IMR-90 (cell line): ENCODE data around the gene DPEP3. TPM values are rescaled to one million over a fixed set of nuclear protein-coding genes. Genes with fewer than 3 reads are reported as not detected.

Source experiments
- ATAC-seq: fragments of 200-7000 bp; cut with Tn5 transposase; 2 replicates; pipeline ENCODE4 v1.9.1; 2020; ENCODE audit warnings: low read depth, mild to moderate bottlenecking, moderate library complexity
- BruUV-seq: library from RNA; stranded (reverse); fragments of 400-500 nt; replicated peaks from 2 replicates; lab custom pipeline; 2021; lab: Mats Ljungman, UMichigan
- CTCF ChIA-PET: fragments of 300-600 bp; formaldehyde crosslinking; extraction: SDS; loops from one replicate; lab custom pipeline; 2021; ENCODE audit warnings: antibody characterized with exemption; lab: Yijun Ruan, JAX
- POLR2A ChIA-PET: fragments of 300-600 bp; sonication (Branson Sonifier 250); formaldehyde crosslinking; loops from one replicate; lab custom pipeline; 2022; ENCODE audit warnings: antibody characterized with exemption; ENCODE audit not compliant: unreplicated experiment; lab: Charles Lee
- DNase-seq: peaks from one replicate; pipeline ENCODE4 v3.0.0; 2013
- H2AFZ ChIP-seq: replicated peaks from 2 replicates; pipeline ENCODE3; 2013; ENCODE audit warnings: low read length, mild to moderate bottlenecking; ENCODE audit not compliant: poor library complexity
- H2AK5ac ChIP-seq: 2 replicates; pipeline ENCODE4 v1.6.1; 2013; ENCODE audit warnings: low read depth, low read length, inconsistent platforms
- H2AK9ac ChIP-seq: replicated peaks from 2 replicates; pipeline ENCODE3; 2013; ENCODE audit warnings: mild to moderate bottlenecking, low read depth, low read length, moderate library complexity; ENCODE audit not compliant: poor library complexity
- H2BK120ac ChIP-seq: 2 replicates; pipeline ENCODE4 v1.6.1; 2013; ENCODE audit warnings: low read depth, low read length, inconsistent platforms
- H2BK15ac ChIP-seq: 3 replicates; pipeline ENCODE4 v1.6.1; 2013; ENCODE audit warnings: low read depth, low read length, inconsistent platforms
- H2BK20ac ChIP-seq: 2 replicates; pipeline ENCODE4 v1.6.1; 2013; ENCODE audit warnings: low read depth, mild to moderate bottlenecking, inconsistent platforms, low read length, moderate library complexity
- H2BK5ac ChIP-seq: 2 replicates; pipeline ENCODE4 v1.6.1; 2013; ENCODE audit warnings: mild to moderate bottlenecking, low read depth, low read length, inconsistent platforms; ENCODE audit not compliant: poor library complexity, severe bottlenecking
- H3K14ac ChIP-seq: replicated peaks from 2 replicates; pipeline ENCODE4 v1.6.1; 2013; ENCODE audit warnings: low read depth, low read length, inconsistent platforms
- H3K18ac ChIP-seq: 2 replicates; pipeline ENCODE4 v1.6.1; 2013; ENCODE audit warnings: low read depth, low read length, control low read depth
- H3K23ac ChIP-seq: 2 replicates; pipeline ENCODE4 v1.6.1; 2013; ENCODE audit warnings: low read depth, low read length, inconsistent platforms
- H3K27ac ChIP-seq: 2 replicates; pipeline ENCODE4 v1.5.1; 2013; ENCODE audit warnings: mild to moderate bottlenecking, control low read depth, low read length; ENCODE audit not compliant: insufficient read depth
- H3K27me3 ChIP-seq: 2 replicates; pipeline ENCODE4 v1.6.1; 2013; ENCODE audit warnings: low read length; ENCODE audit not compliant: control insufficient read depth, insufficient read depth
- H3K36me3 ChIP-seq: 2 replicates; pipeline ENCODE4 v1.6.1; 2013; ENCODE audit warnings: low read length, mixed read lengths; ENCODE audit not compliant: control insufficient read depth, insufficient read depth
- H3K4ac ChIP-seq: 2 replicates; pipeline ENCODE4 v1.6.1; 2013; ENCODE audit warnings: low read depth, low read length, inconsistent platforms
- H3K4me1 ChIP-seq: 2 replicates; pipeline ENCODE4 v1.6.1; 2013; ENCODE audit warnings: low read length, mixed read lengths; ENCODE audit not compliant: control insufficient read depth, insufficient read depth
- H3K4me2 ChIP-seq: 2 replicates; pipeline ENCODE4 v1.6.1; 2013; ENCODE audit warnings: low read depth, mild to moderate bottlenecking, control low read depth, low read length, moderate library complexity
- H3K4me3 ChIP-seq: 2 replicates; pipeline ENCODE4 v1.5.1; 2013; ENCODE audit warnings: low read depth, mild to moderate bottlenecking, control low read depth, low read length, moderate library complexity; ENCODE audit not compliant: insufficient read depth
- H3K56ac ChIP-seq: 2 replicates; pipeline ENCODE4 v1.6.1; 2013; ENCODE audit warnings: low read length, inconsistent platforms; ENCODE audit not compliant: insufficient read depth; ENCODE audit errors: extremely low read depth
- H3K79me1 ChIP-seq, 2 experiments: 2 replicates each; pipeline ENCODE4 v1.6.1; 2013; ENCODE audit warnings: low read length in 2 of 2, inconsistent platforms in 1 of 2, low read depth in 1 of 2
- H3K9ac ChIP-seq: 2 replicates; pipeline ENCODE4 v1.6.1; 2013; ENCODE audit warnings: low read depth, low read length, control low read depth
- H3K9me1 ChIP-seq: 2 replicates; pipeline ENCODE4 v1.6.1; 2013; ENCODE audit warnings: low read length, inconsistent platforms; ENCODE audit not compliant: insufficient read depth
- H3K9me3 ChIP-seq: 2 replicates; pipeline ENCODE4 v1.6.1; 2013; ENCODE audit warnings: low read length; ENCODE audit not compliant: control insufficient read depth, insufficient read depth
- H4K20me1 ChIP-seq: 2 replicates; pipeline ENCODE4 v1.6.1; 2013; ENCODE audit warnings: low read length, inconsistent platforms; ENCODE audit not compliant: insufficient read depth
- H4K5ac ChIP-seq: 2 replicates; pipeline ENCODE4 v1.6.1; 2013; ENCODE audit warnings: mild to moderate bottlenecking, low read depth, low read length, control low read depth
- H4K8ac ChIP-seq, 2 experiments: 2 replicates each; pipeline ENCODE4 v1.6.1; 2013; ENCODE audit warnings: low read depth in 2 of 2, low read length in 2 of 2, control low read depth in 1 of 2, inconsistent platforms in 1 of 2
- H4K91ac ChIP-seq: 2 replicates; pipeline ENCODE4 v1.6.1; 2013; ENCODE audit warnings: low read depth, low read length, inconsistent platforms; ENCODE audit not compliant: insufficient read depth
- BHLHE40 ChIP-seq: fragments of 150-350 bp; IDR thresholded peaks from 2 replicates; pipeline ENCODE4 v1.6.1; 2016; ENCODE audit warnings: mild to moderate bottlenecking, low read depth, low read length
- CEBPB ChIP-seq: IDR thresholded peaks from 2 replicates; pipeline ENCODE4 v1.6.1; 2012; ENCODE audit warnings: low read depth, low read length, improper control_type of control experiment
- CHD1 ChIP-seq: IDR thresholded peaks from 2 replicates; pipeline ENCODE4 v1.6.1; 2012; ENCODE audit warnings: low read depth, low read length, improper control_type of control experiment
- CTCF ChIP-seq: conservative IDR thresholded peaks from 2 replicates; pipeline ENCODE4 v1.5.1; 2012; ENCODE audit warnings: mild to moderate bottlenecking, low read depth, low read length, improper control_type of control experiment
- ELK1 ChIP-seq: fragments of 150-350 bp; IDR thresholded peaks from 2 replicates; pipeline ENCODE4 v1.6.1; 2016; ENCODE audit warnings: low read depth, mild to moderate bottlenecking, low read length, moderate library complexity, borderline replicate concordance
- FOS ChIP-seq: fragments of 150-350 bp; IDR thresholded peaks from 2 replicates; pipeline ENCODE4 v1.6.1; 2016; ENCODE audit warnings: low read depth, low read length
- MAFK ChIP-seq: IDR thresholded peaks from 2 replicates; pipeline ENCODE4 v1.6.1; 2012; ENCODE audit warnings: low read depth, low read length, improper control_type of control experiment
- MAZ ChIP-seq: IDR thresholded peaks from 2 replicates; pipeline ENCODE4 v1.6.1; 2012; ENCODE audit warnings: low read depth, mild to moderate bottlenecking, low read length, improper control_type of control experiment, moderate library complexity, borderline replicate concordance
- MXI1 ChIP-seq: IDR thresholded peaks from 2 replicates; pipeline ENCODE4 v1.6.1; 2012; ENCODE audit warnings: low read depth, mild to moderate bottlenecking, low read length, moderate library complexity, borderline replicate concordance
- NFE2L2 ChIP-seq: fragments of 150-350 bp; IDR thresholded peaks from 2 replicates; pipeline ENCODE4 v1.6.1; 2016; ENCODE audit warnings: low read depth, mild to moderate bottlenecking, low read length
- POLR2A ChIP-seq: IDR thresholded peaks from 2 replicates; pipeline ENCODE4 v1.6.1; 2012; ENCODE audit warnings: mild to moderate bottlenecking, low read depth, low read length
- RAD21 ChIP-seq: IDR thresholded peaks from 2 replicates; pipeline ENCODE4 v1.6.1; 2012; ENCODE audit warnings: low read length, improper control_type of control experiment
- RCOR1 ChIP-seq: IDR thresholded peaks from 2 replicates; pipeline ENCODE4 v1.6.1; 2012; ENCODE audit warnings: mild to moderate bottlenecking, low read length, improper control_type of control experiment; ENCODE audit not compliant: insufficient replicate concordance
- RFX5 ChIP-seq: IDR thresholded peaks from 2 replicates; pipeline ENCODE4 v1.8.0; 2012; ENCODE audit warnings: low read depth, mild to moderate bottlenecking, low read length, moderate library complexity
- SMC3 ChIP-seq: fragments of 150-350 bp; IDR thresholded peaks from 2 replicates; pipeline ENCODE4 v1.6.1; 2016; ENCODE audit warnings: low read depth, mild to moderate bottlenecking, antibody characterized with exemption, low read length, moderate library complexity
- USF2 ChIP-seq: fragments of 150-350 bp; IDR thresholded peaks from 2 replicates; pipeline ENCODE4 v1.6.1; 2017; ENCODE audit warnings: mild to moderate bottlenecking, antibody characterized with exemption, low read length, low read depth
- WGBS, 2 experiments: methylation state at CpG; one replicate each; pipeline versions ENCODE4 v1.1.5 to v1.1.7; 2013; ENCODE audit warnings: missing lambda C conversion rate in 2 of 2; ENCODE audit not compliant: insufficient read length in 1 of 2; ENCODE audit errors: extremely low coverage in 2 of 2; 5-methylcytosine and 5-hydroxymethylcytosine counted together
- dilution Hi-C: fragments of 300-500 bp; cut with HindIII; formaldehyde crosslinking; loops from one replicate; pipeline ENCODE4 v1.14.3; 2018; ENCODE audit warnings: low sequenced_read_pairs; ENCODE audit not compliant: unreplicated experiment
- in situ Hi-C: fragments of 300-500 bp; cut with MboI; formaldehyde crosslinking; loops from 3 replicates; pipeline ENCODE4 v1.14.3; 2019; ENCODE audit warnings: low sequenced_read_pairs, inconsistent platforms, mixed read lengths
- intact Hi-C: fragments of 100-400 bp; cut with micrococcal nuclease; formaldehyde crosslinking; loops from 2 replicates; pipeline ENCODE4 v1.10.0; 2022
- polyA plus RNA-seq, 3 experiments: library from polyadenylated mRNA; depleted of rRNA; stranded (reverse); fragments of >200 nt; gene quantifications; 2 replicates each; pipeline ENCODE4 v1.2.3, GENCODE V29; 2012; ENCODE audit warnings: low replicate concordance in 1 of 3
- total RNA-seq: library from RNA; depleted of rRNA; stranded (reverse); fragments of >200 nt; gene quantifications from 2 replicates; pipeline ENCODE4 v1.2.3, GENCODE V29; 2012

DPEP3 gene
- total and polyA plus RNA-seq, 2 of the 4 experiments (the other 2 are of a cell fraction): not detected

- no peak for TF ChIP-seq RFX5
- TF ChIP-seq USF2: no peak
- no peak for TF ChIP-seq POLR2A
- TF ChIP-seq RCOR1: no peak
- no peak for TF ChIP-seq CEBPB
- no peak for TF ChIP-seq MXI1
- TF ChIP-seq RAD21: no peak
- TF ChIP-seq MAFK: no peak
- no peak for TF ChIP-seq CHD1
- TF ChIP-seq NFE2L2: no peak
- TF ChIP-seq SMC3: no peak
- no peak for TF ChIP-seq FOS
- no peak for TF ChIP-seq ELK1
- no peak for TF ChIP-seq BHLHE40
- TF ChIP-seq MAZ: no peak
- TF ChIP-seq CTCF: no peak
- Histone ChIP-seq H3K18ac (no peak overlapping the region), H4K20me1 (peaks cover 53% of the 10 kb centered on the region), H2BK20ac (no peak overlapping the region), H2BK5ac (no peak overlapping the region), H2BK15ac (no peak overlapping the region), H2BK120ac (no peak overlapping the region), H2AK5ac (no peak overlapping the region), H3K14ac (no peak overlapping the region), H3K56ac (no peak overlapping the region), H2AK9ac (peak overlapping the region; percentile 42), H4K5ac (no peak overlapping the region), H2AFZ (no peak overlapping the region), H3K27me3 (no peaks in the 10 kb centered on the region), H3K9me3 (no peaks in the 10 kb centered on the region), H3K36me3 (peaks cover 96% of the 10 kb centered on the region), H3K9ac (no peak overlapping the region), H4K91ac (no peak overlapping the region), H3K27ac (no peak overlapping the region), H3K23ac (no peak overlapping the region), H3K79me1 (peaks cover 24 to 87% of the 10 kb centered on the region in 2 experiments), H3K4me2 (no peak overlapping the region), H3K4me3 (no peak overlapping the region), H3K9me1 (no peaks in the 10 kb centered on the region), H4K8ac (no peak overlapping the region), H3K4ac (no peak overlapping the region), H3K4me1 (no peaks in the 10 kb centered on the region)
- intact Hi-C loops: no loop called here
- ATAC-seq (no peak), DNase-seq (no peak)
- in situ Hi-C loops: loop anchor here (25.0 kb wide), 1 partner anchor 411 kb away; the partner anchor contains the start of gene RIPOR1
- dilution Hi-C loops: no loop called here
- WGBS, 2 experiments: 100% methylated on average over 7 of the region's 15 CpGs; no CpG with 5 or more reads in 1 of the 2 experiments
- ChIA-PET POLR2A (no interaction called here), CTCF (no interaction called here)
- BruUV-seq: no TSS peak
These were observed 32.3 kb downstream of the DPEP3 start for GRCh38 chr16:67948015-67948414.
